ENCODE results near the gene ACCSL. TPM values are rescaled to one million over a fixed set of nuclear protein-coding genes. Genes with fewer than 3 reads are reported as not detected.

The ACCSL gene
- total and polyA plus RNA-seq, 2 donors (not counting 1 experiment from before 2014, with no cell fraction given), result not detected

- H3K27ac Mint-ChIP-seq, result peak within 1 kb of the TSS; percentile 91
- H3K4me3 ChIP-seq (ENCODE audit: control extremely low read depth in 1 of 5, extremely low read depth in 1 of 5, insufficient read depth in 1 of 5, low read depth in 2 of 5, low read length in 4 of 5), result peak within 1 kb of the TSS; percentile 32 to 85 (median 81)
- H3K9me3 Mint-ChIP-seq (ENCODE audit: insufficient read depth), result no peaks in the 10 kb centered on the region
- H3K9me3 ChIP-seq (ENCODE audit: control extremely low read depth in 1 of 3, control insufficient read depth in 2 of 3, insufficient read depth in 1 of 3, low read length in 2 of 3), result no peaks in the 10 kb centered on the region
- H3K36me3 ChIP-seq (replicated peaks in 1 of 2; ENCODE audit: control extremely low read depth in 1 of 2, control insufficient read depth in 1 of 2, extremely low read depth in 1 of 2, insufficient read depth in 2 of 2, low read length in 1 of 2), result no peaks in the 10 kb centered on the region
- DNase-seq (peak; percentile 94), ATAC-seq (ENCODE audit: low read depth) (peak; percentile 96)
- H3K4me1 ChIP-seq (ENCODE audit: control insufficient read depth in 2 of 2, insufficient read depth in 2 of 2, low read length in 2 of 2), result peaks cover 6 to 18% of the 10 kb centered on the region in 2 donors
- ChIA-PET POLR2A (interaction anchor here (0.6 kb wide), 1 partner anchor 28 kb away, joined by 3 read pairs; no protein-coding TSS in a partner anchor), CTCF (interaction anchor here (1.0 to 4.0 kb wide), 3 partner anchors 12 to 28 kb away, joined by 3 to 31 read pairs (median 6); partner anchors contain the start of gene EXT2)
- 2% methylated on average over 69 of the region's 70 CpGs for WGBS (ENCODE audit: insufficient coverage)
- TF ChIP-seq EZH2 (IDR thresholded peaks at IDR 0.05; ENCODE audit: borderline replicate concordance, insufficient read depth, low read depth, low read length, poor library complexity, severe bottlenecking) (no peak), CTCF (IDR thresholded peaks at IDR 0.05) (peak; percentile 87)
- H3K4me1 Mint-ChIP-seq, result peaks cover 22% of the 10 kb centered on the region
- H2AFZ ChIP-seq (ENCODE audit: insufficient read depth, low read depth, low read length, poor library complexity, severe bottlenecking), result peak within 1 kb of the TSS; percentile 93
- no peaks in the 10 kb centered on the region for H3K27me3 Mint-ChIP-seq
- no peaks in the 10 kb centered on the region for H4K20me1 ChIP-seq (ENCODE audit: control insufficient read depth, insufficient read depth, low read length, poor library complexity, severe bottlenecking)
- H3K9ac ChIP-seq (ENCODE audit: low read length), result peak within 1 kb of the TSS; percentile 85
- no peaks in the 10 kb centered on the region for H3K27me3 ChIP-seq (replicated peaks in 1 of 4; ENCODE audit: control extremely low read depth in 1 of 4, control insufficient read depth in 3 of 4, insufficient read depth in 4 of 4, low read length in 3 of 4)
- H3K4me3 Mint-ChIP-seq, result peak within 1 kb of the TSS; percentile 97
- H3K4me2 ChIP-seq (replicated peaks; ENCODE audit: low read depth, low read length, poor library complexity, severe bottlenecking), result peak within 1 kb of the TSS; percentile 91
- no peaks in the 10 kb centered on the region for H3K79me2 ChIP-seq (ENCODE audit: control insufficient read depth, insufficient read depth, low read length)
- intact Hi-C loops (cut with micrococcal nuclease), result loop anchor here (1.0 to 10.0 kb wide), 5 partner anchors 28 to 1289 kb away; partner anchors contain the start of genes API5, HSD17B12 and TTC17
- H3K27ac ChIP-seq (ENCODE audit: low read length in 2 of 2), result peak within 1 kb of the TSS; percentile 71 to 77
These were observed 18.3 kb downstream of the ACCSL start, which contains the start of gene ACCS for GRCh38 chr11:44065841-44066731. TSS of gene ACCS (plus strand) at chr11:44066270. CDS start at chr11:44067628, 1,358 bp downstream.

All from B cell (primary cell).